Chondrocyte (in vitro differentiated cells): ENCODE results near the gene TBX21. TPM values are rescaled to one million over a fixed set of nuclear protein-coding genes. Genes with fewer than 3 reads are reported as not detected.

Experiments
- DNase-seq: peaks from one replicate; pipeline ENCODE4 v3.0.0; 2021; ENCODE audit warnings: mixed read lengths, low spot score
- H3K27ac Mint-ChIP-seq: one replicate; pipeline ENCODE4 v1.8.0; 2021; ENCODE audit warnings: mild to moderate bottlenecking, moderate library complexity, mixed read lengths; ENCODE audit not compliant: unreplicated experiment
- H3K27me3 Mint-ChIP-seq: 2 replicates; pipeline ENCODE4 v1.8.0; 2021; ENCODE audit warnings: low read depth, mixed read lengths
- H3K36me3 Mint-ChIP-seq: 2 replicates; pipeline ENCODE4 v1.8.0; 2021; ENCODE audit warnings: low read depth, mixed read lengths
- H3K4me1 Mint-ChIP-seq: 2 replicates; pipeline ENCODE4 v1.8.0; 2021; ENCODE audit warnings: low read depth, mild to moderate bottlenecking, mixed read lengths
- H3K4me3 Mint-ChIP-seq: one replicate; pipeline ENCODE4 v1.8.0; 2021; ENCODE audit warnings: mild to moderate bottlenecking, moderate library complexity, mixed read lengths; ENCODE audit not compliant: unreplicated experiment
- H3K9me3 Mint-ChIP-seq: 2 replicates; pipeline ENCODE4 v1.8.0; 2021; ENCODE audit warnings: low read depth, mixed read lengths
- total RNA-seq: library from RNA; stranded (reverse); gene quantifications from 3 replicates; pipeline ENCODE4 v1.2.1, GENCODE V29; 2021
- TF ChIP-seq, protein P1 (sequence below): fragments of 200-600 bp; sonication (generic); IDR thresholded peaks from 2 replicates; pipeline ENCODE4 v1.5.0; 2021; ENCODE audit warnings: antibody characterized with exemption, mild to moderate bottlenecking, moderate library complexity

TBX21 gene
- total RNA-seq, 1 donor from 2014 or later: not detected

GRCh38 chr17:47774987-47775580 lies 42.0 kb downstream of the TBX21 start:
- Mint-ChIP-seq H3K9me3 (peaks cover 6% of the 10 kb centered on the region), H3K4me3 (no peak overlapping the region), H3K27me3 (peaks cover 40% of the 10 kb centered on the region)

DNA sequence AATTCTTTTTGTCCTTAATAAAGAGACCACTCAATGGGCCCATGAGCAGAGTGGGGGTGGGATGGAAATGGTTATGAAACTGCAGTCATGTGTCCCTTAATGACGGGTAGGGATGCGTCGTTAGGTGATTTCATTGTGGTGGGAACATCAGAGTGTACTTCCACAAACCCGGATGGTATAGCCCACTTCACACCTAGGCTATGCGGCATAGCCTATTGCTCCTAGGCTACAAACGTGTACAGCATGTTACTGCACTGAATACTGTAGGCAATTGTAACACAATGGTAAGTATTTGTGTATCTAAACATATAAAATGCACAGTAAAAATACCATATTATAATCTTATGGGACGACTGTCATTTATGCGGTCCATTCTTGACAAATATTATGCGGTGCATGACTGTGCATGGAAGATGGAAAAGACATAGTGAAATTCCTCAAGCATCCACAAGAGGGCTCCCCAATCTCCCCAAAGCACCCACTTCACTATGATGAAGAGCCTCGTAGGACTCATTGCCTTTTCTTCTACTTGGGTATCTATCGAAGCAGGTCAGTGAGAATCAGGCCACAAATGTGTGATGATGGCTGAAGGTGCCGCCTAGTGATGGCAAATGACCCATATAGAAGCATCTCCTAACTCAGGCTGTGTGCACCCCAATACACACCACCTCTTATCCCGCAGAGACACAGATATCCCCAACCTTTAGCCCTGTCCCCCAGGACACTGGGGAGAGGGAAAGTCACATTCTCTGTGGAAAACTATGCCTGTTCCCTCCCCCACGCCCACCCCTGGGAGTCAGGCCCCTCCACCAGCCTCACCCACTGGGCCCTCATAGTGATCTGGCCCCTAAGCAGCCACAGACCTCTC lies 43.5 kb downstream of the TBX21 start:
- Mint-ChIP-seq H3K27me3 (peaks cover 50% of the 10 kb centered on the region), H3K4me1 (no peaks in the 10 kb centered on the region), H3K36me3 (no peaks in the 10 kb centered on the region), H3K9me3 (no peaks in the 10 kb centered on the region), H3K27ac (no peak overlapping the region), H3K4me3 (no peak overlapping the region)
- TF ChIP-seq, protein P1, sequence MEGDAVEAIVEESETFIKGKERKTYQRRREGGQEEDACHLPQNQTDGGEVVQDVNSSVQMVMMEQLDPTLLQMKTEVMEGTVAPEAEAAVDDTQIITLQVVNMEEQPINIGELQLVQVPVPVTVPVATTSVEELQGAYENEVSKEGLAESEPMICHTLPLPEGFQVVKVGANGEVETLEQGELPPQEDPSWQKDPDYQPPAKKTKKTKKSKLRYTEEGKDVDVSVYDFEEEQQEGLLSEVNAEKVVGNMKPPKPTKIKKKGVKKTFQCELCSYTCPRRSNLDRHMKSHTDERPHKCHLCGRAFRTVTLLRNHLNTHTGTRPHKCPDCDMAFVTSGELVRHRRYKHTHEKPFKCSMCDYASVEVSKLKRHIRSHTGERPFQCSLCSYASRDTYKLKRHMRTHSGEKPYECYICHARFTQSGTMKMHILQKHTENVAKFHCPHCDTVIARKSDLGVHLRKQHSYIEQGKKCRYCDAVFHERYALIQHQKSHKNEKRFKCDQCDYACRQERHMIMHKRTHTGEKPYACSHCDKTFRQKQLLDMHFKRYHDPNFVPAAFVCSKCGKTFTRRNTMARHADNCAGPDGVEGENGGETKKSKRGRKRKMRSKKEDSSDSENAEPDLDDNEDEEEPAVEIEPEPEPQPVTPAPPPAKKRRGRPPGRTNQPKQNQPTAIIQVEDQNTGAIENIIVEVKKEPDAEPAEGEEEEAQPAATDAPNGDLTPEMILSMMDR: peak; percentile 82
- DNase-seq: no peak

More at GRCh38 chr17:47774987-47775580, 42.0 kb downstream of the TBX21 start:
- Mint-ChIP-seq H3K27ac (no peak overlapping the region), H3K4me1 (no peaks in the 10 kb centered on the region), H3K36me3 (peaks cover 2% of the 10 kb centered on the region)
- TF ChIP-seq, protein P1: no peak
- no peak for DNase-seq

DNA sequence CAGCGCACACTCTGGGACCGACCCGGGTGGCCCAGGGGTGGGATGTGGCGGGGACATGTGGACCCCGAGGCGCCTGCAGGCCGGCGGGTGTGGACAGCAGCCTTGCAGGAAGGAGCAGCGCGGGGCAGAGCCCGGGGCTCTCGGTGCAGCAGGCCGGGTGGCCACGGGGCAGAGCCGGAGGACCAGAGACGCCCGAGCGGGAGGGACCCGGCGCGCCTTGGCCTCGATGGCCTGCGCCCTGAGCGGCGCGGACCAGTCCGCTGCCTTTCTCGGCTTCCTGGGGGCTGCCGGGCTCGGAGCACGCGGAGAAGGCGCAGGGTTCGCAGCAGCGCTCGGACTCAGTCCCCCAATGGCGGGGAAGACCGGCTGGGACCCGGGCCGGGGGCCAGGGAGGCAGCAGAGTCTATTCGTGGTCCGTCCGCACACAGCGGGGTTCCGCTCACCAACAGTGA lies 45.2 kb downstream of the TBX21 start:
- H3K9me3 Mint-ChIP-seq: no peaks in the 10 kb centered on the region
- peaks cover 59% of the 10 kb centered on the region for H3K27me3 Mint-ChIP-seq
- H3K36me3 Mint-ChIP-seq: no peaks in the 10 kb centered on the region
- TF ChIP-seq, protein P1: no peak
- no peak overlapping the region for H3K27ac Mint-ChIP-seq
- DNase-seq: no peak
- no peak overlapping the region for H3K4me3 Mint-ChIP-seq
- no peaks in the 10 kb centered on the region for H3K4me1 Mint-ChIP-seq

DNA sequence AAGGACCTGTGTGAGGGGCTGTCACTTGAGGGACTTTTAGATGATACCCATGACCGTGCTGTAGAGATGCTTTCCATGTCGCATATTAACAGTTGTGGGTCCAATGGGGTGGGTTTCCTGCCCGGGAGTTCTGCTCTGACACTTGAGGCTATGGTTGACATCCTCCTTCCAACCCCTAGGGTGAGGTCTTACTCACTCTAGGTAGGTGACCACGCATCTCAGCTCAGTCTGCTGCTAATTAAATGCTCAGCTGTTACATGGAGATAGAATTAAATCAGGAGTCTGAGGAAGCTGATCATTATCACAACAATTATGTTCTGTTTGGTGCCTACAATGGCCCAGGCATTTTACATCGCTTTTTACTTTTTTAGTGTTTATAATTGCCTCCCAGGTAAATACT lies 48.4 kb downstream of the TBX21 start:
- no peaks in the 10 kb centered on the region for H3K4me1 Mint-ChIP-seq
- no peak for DNase-seq
- TF ChIP-seq, protein P1: no peak
- no peak overlapping the region for H3K4me3 Mint-ChIP-seq
- H3K9me3 Mint-ChIP-seq: no peaks in the 10 kb centered on the region
- peaks cover 55% of the 10 kb centered on the region for H3K27me3 Mint-ChIP-seq
- H3K27ac Mint-ChIP-seq: no peak overlapping the region
- no peaks in the 10 kb centered on the region for H3K36me3 Mint-ChIP-seq

DNA sequence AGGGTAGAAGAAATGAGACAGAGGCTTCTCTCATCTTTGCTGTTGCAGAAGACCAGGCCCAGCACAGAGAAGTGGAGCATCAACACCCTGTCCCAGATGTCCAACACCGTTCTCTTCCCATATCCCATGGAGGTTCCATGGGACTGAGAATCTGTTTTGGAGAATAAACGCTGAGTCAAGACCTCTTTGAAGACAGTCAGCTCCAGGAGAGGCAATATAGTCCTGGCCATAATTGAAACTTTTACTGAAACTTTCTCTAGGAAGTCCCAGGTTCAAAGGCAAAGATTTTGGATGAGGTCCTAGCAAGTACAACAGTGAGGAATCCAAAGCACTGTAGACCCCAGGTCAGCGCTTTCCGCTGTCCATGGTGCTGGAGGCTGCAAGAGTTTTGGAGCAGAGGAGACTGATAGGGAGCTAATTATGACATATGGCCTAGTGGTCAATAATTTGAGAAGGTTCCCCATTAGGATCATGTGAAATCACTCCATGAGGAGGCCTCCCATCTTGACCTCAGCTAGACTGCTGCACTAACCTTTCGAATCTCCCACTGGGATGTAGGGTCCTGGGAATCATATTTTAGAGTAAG lies 52.6 kb downstream of the TBX21 start:
- Mint-ChIP-seq H3K27me3 (peaks cover 71% of the 10 kb centered on the region), H3K9me3 (no peaks in the 10 kb centered on the region)
- TF ChIP-seq, protein P1: no peak

More for the DNA sequence above, 52.6 kb downstream of the TBX21 start:
- Mint-ChIP-seq H3K4me1 (peaks cover 6% of the 10 kb centered on the region), H3K4me3 (no peak overlapping the region), H3K36me3 (peaks cover 1% of the 10 kb centered on the region), H3K27ac (no peak overlapping the region)
- no peak for DNase-seq
